Posterior vena cava (tissue), 2 donors: ENCODE measurements around the gene ASMT. TPM values are rescaled to one million over a fixed set of nuclear protein-coding genes. Genes with fewer than 3 reads are reported as not detected.
A peak's percentile ranks its signal among the peaks of the same experiment; 100 is the strongest.
"Not testable (repeated sequence)": the region's sequence is repeated elsewhere in the genome, so short reads cannot be mapped to it uniquely, and the experiment has no call there.

Experiments used
- DNase-seq: peaks from one replicate; pipeline ENCODE4 v3.0.0-alpha.2; 2020; ENCODE audit warnings: low spot score
- intact Hi-C, 2 donors: fragments of 100-400 bp; cut with DNase I; formaldehyde crosslinking; loops; one replicate each; pipeline versions ENCODE4 v1.14.1 to v1.14.2; 2022 to 2023
- total RNA-seq, 2 donors: library from RNA; stranded (reverse); fragmentation: NEBNext Ultra II Directional; extraction: Animal tissue kit (Norgen Biotek cat#: 25700); gene quantifications; one replicate each; pipeline ENCODE4 v1.2.1, GENCODE V29; 2021
- donor health status: DM: yes; HTN: yes; CAD: no.
- donor health status: DM: yes; HTN: yes; CAD: no.

Gene ASMT
- total RNA-seq, 2 donors from 2014 or later = 0.33 to 0.97 TPM

DNA sequence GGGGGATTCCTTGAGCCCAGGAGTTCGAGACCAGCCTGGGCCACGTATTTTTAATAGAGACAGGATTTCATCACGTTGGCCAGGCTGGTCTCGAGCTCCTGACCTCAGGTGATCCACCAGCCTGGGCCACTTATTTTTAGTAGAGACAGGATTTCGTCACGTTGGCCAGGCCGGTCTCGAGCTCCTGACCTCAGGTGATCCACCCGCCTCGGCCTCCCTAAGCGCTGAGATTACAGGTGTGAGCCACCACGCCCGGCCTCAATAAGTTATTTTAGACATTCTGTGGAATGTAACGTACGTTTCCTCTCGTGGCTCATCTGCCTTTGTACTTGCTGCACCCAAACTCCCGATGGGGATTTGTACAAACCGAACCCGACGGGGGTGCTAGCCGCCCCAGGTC is 8.8 kb downstream of the ASMT start:
- intact Hi-C loops = no loop called here
- DNase-seq = no peak

DNA sequence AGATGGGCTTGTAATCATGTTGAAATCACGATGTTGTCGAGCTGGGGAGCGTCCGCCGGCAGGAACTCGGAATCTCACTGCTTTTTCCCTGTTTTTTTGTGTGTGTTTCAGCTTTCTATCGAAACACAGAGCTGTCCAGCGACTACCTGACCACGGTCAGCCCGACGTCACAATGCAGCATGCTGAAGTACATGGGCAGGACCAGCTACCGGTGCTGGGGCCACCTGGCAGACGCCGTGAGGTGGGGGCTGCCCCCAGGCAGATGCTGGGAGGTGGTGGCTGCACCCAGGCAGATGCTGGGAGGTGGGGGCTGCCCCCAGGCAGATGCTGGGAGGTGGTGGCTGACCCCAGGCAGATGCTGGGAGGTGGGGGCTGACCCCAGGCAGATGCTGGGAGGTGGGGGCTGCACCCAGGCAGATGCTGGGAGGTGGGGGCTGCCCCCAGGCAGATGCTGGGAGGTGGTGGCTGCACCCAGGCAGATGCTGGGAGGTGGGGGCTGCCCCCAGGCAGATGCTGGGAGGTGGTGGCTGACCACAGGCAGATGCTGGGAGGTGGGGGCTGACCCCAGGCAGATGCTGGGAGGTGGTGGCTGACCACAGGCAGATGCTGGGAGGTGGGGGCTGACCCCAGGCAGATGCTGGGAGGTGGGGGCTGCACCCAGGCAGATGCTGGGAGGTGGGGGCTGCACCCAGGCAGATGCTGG is 9.4 kb downstream of the ASMT start:
- DNase-seq, intact Hi-C loops: not testable (repeated sequence)

DNA sequence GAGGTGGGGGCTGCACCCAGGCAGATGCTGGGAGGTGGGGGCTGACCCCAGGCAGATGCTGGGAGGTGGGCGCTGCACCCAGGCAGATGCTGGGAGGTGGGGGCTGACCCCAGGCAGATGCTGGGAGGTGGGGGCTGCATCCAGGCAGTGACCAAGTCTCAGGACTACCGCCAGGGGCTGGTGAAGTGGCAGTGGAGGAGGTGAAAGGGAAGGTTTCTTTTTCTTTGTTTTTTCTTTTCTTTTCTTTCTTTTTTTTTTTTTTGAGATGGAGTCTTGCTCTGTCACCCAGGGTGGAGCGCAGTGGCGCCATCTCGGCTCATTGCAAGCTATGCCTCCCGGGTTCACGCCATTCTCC is 10.0 kb downstream of the ASMT start:
- intact Hi-C loops, DNase-seq: not testable (repeated sequence)

DNA sequence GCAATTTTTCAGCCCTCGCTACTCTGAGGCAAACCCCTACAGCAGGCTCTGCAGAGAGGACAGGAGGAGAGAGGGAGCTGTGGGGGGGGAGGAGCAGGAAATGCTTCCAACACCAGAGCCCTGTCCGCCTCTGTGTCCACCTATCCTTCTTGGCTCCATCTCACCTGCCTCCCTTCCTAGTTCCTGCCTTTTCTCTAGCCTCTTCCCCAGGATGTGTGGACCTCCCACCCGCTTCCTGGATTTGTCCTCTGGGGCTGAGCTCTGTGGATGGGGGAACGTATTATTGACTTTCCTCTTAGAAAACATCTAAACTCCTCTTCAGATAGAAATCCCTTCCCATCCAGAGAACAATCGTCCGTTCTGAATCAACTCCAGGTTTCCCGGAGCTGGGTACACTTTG is 14.4 kb downstream of the ASMT start:
- intact Hi-C loops = no loop called here
- no peak for DNase-seq

DNA sequence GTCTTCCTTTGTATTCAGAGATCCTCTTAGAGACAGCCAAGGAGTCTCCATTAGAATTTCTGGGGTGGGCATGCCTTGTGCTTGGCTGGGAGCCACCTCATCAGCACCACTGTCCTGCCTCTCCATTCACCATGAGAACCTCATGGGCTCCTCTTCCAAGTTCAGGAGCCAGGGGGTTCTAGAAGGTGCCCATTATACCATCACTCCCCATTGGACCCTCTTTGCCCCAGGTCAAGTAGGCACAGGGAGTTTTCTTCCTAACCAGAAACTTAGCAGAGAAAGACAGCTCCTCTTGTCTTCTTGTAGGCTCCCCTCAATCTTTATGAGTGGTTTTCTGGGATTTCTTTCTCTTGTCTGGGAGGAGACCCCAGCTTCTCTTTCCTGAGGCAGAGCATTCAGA is 31.1 kb downstream of the ASMT start:
- intact Hi-C loops = loop anchor here in 1 of 2 donors (5.0 kb wide), 2 partner anchors 184 to 946 kb away; no protein-coding TSS in a partner anchor
- no peak for DNase-seq

DNA sequence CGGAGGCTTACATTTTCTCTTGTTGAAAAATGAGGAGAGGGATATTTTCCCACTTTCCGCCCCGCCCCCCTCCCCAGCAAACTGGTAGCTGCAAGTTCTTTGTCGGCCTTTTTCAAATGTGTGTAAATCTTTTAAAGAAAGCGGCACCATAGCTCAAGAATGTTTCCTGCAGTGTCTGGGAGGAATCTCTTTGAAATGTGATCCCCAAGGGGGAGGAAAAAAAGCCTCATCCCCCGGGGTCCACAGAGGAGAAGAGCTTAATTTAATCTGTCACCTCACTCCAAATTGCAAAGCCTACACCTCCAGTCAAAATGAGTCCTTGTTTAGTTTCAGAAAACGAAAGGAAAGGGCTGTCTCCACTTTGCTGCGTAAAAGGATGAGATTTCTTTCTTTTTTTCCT is 34.8 kb downstream of the ASMT start:
- intact Hi-C loops = loop anchor here (5.0 to 10.0 kb wide), 3 partner anchors 187 to 945 kb away; no protein-coding TSS in a partner anchor
- DNase-seq = no peak

DNA sequence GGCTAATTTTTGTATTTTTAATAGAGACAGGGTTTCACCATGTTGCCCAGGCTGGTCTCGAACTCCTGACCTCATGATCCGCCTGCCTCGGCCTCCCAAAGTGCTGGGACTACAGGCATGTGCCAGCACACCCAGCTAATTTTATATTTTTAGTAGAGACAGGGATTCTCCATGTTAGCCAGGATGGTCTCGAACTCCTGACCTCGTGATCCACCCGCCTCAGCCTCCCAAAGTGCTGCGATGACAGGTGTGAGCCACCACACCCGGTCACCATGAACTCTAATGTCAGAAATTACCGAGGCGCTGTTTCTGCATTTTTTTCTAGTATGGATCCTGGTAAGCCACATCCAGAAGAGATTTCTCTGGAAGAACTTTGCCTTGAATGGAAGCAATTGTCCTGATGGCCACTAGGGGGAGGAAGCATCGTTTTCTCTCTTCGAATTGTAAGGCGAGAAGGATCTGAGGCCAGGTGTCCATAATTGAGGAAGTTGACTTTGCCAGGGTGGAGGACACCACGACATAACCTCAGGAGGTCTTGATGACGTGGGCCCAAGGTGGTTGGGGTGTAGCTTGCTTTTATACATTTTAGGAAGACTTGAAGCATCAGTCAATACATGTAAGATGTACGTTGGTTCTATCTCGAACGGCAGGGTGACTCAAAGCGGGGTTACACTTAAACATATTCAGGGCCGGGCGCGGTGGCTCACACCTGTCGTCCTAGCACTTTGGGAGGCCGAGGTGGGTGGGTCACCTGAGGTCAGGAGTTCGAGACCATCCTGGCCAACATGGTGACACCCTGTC is 37.4 kb downstream of the ASMT start:
- DNase-seq = peak; percentile 70
- intact Hi-C loops = loop anchor here in 1 of 2 donors (10.0 kb wide), 1 partner anchor 943 kb away; no protein-coding TSS in a partner anchor

DNA sequence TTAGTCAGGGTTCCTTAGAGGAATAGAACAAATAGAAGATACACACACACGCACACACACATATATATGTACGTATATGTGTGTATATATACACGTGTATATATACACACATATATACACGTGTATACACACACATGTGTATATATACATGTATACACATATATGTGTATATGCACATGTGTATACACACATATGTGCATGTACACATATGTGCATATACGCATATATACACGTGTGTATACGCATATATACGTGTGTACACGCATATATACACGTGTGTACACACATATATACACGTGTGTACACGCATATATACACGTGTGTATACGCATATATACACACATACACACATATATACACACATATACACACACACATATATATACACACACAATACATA is 41.5 kb downstream of the ASMT start:
- no peak for DNase-seq
- intact Hi-C loops = loop anchor here in 1 of 2 donors (10.0 kb wide), 1 partner anchor 938 kb away; no protein-coding TSS in a partner anchor

DNA sequence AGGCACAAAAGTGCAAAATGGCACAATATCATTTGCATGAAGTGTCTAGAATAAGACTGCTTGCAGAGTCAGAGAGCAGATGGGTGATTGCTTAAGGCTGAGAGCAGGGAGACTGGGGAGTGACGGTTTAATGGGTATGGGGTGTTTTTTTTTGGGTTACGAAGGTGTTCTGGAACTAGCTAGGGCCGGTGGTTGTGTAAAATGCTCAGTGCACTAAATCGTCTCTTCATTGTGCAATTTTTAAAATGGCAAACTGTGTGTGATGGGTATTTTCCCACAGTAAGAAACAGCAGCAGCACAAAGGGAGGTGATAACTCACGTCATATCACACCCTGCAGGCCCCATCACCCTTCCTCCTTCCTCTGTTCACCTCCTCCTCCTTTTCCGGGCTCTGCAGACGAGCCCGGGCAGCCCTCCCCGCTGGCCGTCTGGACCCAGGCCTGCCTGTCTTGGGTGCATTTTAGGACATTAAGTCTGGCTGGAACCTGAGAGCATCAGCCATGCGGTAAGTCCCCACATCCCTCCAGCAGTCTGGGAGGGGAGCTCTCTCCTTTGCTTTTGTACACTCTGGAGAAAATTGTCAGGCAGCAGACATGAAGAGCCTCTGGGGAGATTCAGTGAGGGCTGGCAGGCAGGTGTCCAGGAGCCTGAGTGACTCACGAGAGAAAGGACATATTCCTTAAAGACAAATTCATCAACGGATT is 42.7 kb downstream of the ASMT start:
- peak; percentile 74 for DNase-seq
- intact Hi-C loops = loop anchor here in 1 of 2 donors (10.0 kb wide), 1 partner anchor 937 kb away; no protein-coding TSS in a partner anchor

DNA sequence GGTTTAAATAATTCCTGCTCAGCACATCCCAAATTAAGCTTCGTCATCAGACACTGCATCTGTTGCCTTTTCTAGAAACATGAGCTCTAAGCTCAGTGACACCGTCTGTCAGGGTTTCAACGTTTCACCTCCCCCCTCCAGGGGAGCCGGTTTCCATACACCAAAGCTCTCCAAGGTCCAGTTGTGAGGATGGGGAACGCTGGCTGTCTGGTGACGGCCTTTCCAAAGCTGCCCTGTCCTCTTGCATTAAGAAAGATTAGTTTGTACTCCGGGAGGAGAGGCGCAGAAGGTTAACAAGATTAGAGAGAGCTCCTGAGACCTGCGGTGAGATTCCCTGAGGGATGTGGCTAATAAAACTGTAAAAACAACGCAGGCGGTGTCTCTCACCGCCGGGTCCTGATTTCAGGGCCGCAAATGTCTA is 43.2 kb downstream of the ASMT start:
- intact Hi-C loops = loop anchor here in 1 of 2 donors (10.0 kb wide), 1 partner anchor 937 kb away; no protein-coding TSS in a partner anchor
- peak; percentile 31 for DNase-seq

DNA sequence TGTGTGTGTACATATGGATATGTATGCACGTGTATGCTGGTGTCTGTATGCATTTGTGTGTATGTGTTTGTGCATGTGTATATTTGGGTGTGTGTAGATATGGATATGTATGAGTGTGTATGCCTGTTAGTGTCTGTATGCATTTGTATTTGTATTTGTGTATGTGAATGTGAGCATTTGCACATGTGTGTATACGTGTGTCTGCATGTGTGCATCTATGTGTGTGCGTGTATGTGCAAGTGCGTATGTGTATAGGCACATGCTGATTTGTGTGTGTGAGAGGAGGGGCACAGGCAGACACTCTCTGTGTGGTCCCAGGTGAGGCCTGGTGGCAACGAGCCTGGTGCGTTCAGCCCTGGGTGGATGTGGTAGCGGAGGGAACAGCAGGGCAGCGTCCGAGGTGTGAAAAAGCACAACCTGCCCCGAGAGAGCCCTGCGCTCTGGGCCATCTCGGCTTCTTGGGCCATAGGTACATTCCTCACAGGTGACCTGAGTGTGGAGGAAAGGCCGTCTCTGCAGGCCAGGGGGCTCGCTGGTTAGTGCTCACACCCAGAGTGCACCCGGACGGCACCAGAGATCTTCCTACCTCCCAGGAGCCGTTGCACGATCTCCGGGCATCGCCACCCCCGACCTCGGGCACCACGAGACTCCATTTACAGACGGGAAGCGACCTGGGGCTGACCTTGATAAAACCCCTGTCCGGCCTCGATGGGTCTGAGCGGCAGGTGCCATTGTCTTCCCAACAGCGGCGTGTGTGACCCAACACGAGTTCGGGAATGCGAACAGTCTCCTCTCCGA is 45.0 kb downstream of the ASMT start:
- intact Hi-C loops = loop anchor here in 1 of 2 donors (10.0 kb wide), 1 partner anchor 935 kb away; no protein-coding TSS in a partner anchor
- DNase-seq = peak; percentile 67

DNA sequence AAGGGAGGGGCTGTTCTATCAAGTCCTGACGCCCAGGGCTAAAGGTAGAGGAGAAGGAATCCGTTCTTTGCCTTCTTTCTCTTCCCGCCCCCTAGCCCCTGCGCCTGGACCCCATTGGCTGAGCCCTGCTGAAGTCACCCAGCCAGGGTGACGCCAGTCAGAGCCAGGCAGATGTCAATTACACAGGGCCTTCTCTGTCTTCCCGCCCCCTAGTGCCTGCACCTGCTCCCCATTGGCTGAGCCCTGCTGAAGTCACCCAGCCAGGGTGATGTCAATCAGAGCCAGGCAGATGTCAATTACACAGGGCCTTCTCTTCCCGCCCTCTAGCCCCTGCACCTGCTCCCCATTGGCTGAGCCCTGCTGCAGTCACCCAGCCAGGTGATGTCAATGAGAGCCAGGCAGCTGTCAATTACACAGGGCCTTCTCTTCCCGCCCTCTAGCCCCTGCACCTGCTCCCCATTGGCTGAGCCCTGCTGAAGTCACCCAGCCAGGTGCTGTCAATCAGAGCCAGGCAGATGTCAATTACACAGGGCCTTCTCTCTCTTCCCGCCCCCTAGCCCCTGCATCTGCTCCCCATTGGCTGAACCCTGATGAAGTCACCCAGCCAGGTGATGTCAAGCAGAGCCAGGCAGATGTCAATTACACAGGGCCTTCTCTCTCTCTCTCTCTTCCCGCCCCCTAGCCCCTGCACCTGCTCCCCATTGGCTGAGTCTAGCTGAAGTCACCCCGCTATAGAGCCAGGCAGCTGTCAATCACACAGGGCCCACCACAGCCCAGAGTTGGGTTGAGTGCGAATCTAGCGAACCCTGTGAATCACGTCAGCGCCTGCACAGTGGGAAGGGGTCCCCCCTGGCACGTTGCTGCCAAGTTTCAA is 46.4 kb downstream of the ASMT start:
- DNase-seq = peak; percentile 79
- intact Hi-C loops = no loop called here

DNA sequence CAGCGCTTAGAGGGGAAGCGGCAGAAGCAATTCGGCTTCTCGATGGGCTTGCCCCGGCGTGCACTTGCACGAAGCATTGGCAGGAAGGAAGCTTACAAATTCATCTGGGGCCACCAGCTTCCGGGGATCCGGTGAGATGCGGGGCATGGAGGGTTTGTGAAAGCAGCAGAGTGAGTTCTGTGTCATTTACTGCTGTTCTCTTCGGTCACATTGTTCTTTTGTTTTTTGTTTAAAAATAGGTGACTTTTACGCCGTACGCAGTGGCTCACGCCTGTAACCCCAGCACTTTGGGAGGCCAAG is 47.0 kb downstream of the ASMT start:
- intact Hi-C loops = no loop called here
- DNase-seq = no peak

DNA sequence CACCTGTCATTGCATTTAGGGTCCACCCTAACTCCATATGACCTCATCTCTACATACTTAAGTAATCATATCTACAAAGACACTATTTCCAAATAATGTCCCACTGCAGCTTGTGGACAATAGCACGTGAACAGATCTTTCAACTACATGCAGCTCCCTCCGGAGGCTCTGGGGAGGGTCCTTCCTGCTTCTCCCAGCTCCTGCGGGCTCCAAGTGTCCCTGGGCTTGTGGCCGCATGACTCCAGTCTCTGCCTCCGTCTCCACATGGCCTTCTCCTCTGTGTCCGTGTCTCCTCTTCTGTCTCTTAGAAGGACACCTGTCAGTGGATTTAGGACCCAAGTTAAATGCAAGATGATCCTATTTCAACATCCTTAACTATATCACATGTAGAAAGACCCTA is 52.7 kb downstream of the ASMT start:
- intact Hi-C loops = no loop called here
- DNase-seq = peak; percentile 31

DNA sequence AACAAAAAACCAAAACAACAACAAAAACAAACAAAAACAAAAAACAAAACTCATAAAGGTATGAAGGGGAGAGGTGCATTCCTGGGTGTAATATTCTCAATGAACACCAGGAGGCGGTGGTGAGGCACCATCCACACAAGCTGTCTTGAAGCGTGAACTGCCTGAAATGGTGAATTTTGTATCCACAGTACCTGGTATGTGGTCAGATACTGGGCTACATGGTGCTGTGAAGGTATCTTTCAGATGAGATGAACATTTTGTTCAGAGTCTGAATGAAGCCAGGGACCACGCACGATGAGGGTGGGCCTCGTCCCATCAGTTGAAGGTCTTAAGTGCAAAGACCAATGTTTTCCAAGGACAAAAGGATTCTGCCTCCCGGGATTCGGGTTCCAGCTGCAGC is 58.5 kb downstream of the ASMT start:
- DNase-seq = peak; percentile 18
- intact Hi-C loops = no loop called here

DNA sequence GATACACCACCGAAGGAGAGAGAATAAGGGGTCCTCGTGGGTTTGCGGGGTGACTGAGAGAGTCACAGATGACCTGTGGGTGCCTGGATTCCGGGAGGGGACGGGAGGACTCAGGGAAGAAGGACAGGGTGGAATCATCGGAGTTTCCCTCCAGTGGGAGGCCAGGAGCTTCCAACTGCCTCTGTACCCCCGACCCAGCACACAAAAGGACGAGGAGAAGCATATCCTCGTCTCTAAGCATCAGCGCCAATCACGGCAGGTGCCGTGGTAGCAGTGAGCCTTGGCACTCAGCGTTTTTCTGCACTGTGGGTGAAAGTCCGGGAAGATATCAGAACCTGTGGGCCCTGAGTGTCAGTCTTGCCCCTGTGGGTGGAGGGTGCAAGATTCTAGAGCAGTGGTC is 62.0 kb downstream of the ASMT start:
- peak; percentile 26 for DNase-seq
- intact Hi-C loops = no loop called here

DNA sequence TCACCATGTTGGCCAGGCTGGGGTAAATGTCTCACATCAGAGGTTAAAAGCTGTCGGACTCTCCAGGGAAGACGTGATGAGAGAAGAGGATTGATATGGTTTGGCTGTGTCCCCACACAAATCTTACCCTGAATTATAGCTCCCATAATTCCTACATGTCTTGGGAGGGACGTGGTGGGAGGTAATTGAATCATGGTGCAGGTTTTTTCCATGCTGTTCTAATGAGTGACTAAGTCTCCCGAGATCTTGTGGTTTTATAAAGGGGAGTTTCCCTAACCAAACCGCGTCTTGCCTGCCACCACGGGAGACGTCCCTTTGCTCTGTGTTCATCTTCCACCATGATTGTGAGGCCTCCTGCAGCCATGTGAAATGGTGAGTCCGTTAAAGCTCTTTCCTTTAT is 64.4 kb downstream of the ASMT start:
- intact Hi-C loops = no loop called here
- peak; percentile 20 for DNase-seq

DNA sequence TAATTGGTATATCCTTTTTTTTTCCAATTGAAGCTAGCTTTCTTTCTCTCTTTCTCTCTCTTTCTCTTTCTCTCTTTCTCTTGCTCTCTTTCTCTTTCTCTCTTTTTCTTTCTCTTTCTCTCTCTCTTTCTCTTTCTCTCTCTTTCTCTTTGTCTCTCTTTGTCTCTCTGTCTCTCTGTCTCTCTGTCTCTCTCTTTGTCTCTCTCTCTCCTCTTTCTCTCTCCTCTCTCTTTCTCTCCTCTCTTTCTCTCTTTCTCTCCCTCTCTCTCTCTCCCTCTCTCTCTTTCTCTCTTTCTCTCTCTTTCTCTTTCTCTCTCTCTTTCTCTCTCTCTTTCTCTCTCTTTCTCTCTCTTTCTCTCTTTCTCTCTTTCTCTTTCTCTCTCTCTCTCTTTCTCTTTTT is 66.6 kb downstream of the ASMT start:
- intact Hi-C loops = no loop called here
- DNase-seq = no peak
